Stimulated activated CD8-positive, alpha-beta memory T cell treated with anti-CD3 and anti-CD28 coated beads, Interleukin-7, amount 100 ng/mL, for 4 hours (primary cell): ENCODE results near the gene MCOLN1.

Experiments used
- DNase-seq, 2 donors: peaks; one replicate each; pipeline ENCODE4 v3.0.0-alpha.2; 2020; ENCODE audit warnings: low read depth in 2 of 2

MCOLN1 gene

GRCh38 chr19:7502552-7502951 is 19.9 kb upstream of the MCOLN1 start:
- no peak for DNase-seq

DNA sequence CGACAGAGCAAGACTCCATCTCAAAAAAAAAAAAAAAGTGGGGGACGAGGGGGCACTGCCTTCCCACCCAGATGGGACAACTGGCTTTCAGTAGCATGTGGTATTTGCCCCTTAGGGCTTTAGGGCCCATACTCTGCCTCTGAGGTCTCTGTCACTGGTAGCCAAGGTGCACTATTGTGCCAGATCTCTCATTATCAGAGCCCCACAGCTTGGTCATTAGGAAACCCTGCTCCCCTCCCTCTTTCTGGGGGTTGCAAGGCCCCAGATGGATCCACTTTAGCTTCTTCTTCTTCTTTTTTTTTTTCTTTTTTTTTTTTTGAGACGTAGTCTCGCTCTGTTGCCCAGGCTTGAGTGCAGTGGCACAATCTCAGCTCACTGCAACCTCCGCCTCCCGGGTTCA is 17.7 kb upstream of the MCOLN1 start:
- no peak for DNase-seq

DNA sequence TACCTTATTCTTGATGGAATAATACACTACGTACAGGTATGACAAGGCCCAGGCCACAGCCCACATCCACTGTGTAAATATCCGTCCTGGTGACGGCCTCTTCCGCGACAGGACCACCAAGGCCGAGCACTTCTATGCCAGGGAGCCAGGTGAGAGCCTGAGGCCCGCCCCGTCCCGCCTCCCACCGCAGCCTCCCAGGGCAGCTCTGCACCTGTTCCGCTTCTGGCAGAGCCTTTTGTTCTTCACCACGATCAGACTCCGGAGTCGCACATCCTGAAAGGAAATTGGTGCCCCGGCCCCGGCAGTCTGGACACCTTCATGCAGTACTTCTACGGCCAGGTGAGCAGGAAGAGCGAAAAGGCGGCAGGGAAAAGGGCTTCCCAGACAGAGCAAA is 17.1 kb upstream of the MCOLN1 start:
- no peak for DNase-seq

DNA sequence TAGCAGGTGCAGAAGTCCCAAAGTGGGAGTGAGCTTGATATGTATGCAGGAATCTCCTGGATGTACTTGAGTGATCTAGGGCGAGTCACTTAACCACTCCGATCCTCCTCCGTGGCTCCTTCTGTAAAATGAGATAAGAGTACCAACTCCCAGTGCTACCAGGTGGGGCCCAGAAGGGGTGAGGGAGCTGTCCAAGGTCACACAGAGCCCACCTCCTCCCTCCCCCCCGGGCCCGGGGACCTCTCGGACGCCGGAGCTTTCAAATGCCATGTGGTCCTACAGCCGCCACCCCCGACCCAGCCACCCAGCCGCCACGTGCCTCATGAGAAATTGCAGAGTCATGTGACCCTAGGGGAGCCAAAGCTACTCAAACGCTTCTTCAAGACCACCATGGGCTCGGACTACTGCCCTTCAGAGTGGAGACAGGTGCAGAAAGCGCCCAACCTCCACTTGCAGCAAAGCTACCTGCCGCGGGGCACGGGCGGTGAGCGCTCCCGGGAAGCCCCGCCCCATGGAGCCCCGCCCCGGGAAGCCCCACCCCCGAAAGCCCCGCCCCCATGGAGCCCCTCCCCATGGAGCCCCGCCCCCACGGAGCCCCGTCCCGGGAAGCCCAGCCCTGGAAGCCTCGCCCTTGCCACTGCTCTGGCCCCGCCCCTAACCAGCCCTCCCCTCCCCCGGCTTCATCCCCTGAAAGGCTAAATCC is 16.6 kb upstream of the MCOLN1 start:
- no peak for DNase-seq

GRCh38 chr19:7506385-7507328 is 15.8 kb upstream of the MCOLN1 start:
- DNase-seq, result no peak

GRCh38 chr19:7507884-7508283 is 14.5 kb upstream of the MCOLN1 start:
- no peak for DNase-seq

- no peak for DNase-seq
Observed at GRCh38 chr19:7509625-7510024, 12.8 kb upstream of the MCOLN1 start.

DNA sequence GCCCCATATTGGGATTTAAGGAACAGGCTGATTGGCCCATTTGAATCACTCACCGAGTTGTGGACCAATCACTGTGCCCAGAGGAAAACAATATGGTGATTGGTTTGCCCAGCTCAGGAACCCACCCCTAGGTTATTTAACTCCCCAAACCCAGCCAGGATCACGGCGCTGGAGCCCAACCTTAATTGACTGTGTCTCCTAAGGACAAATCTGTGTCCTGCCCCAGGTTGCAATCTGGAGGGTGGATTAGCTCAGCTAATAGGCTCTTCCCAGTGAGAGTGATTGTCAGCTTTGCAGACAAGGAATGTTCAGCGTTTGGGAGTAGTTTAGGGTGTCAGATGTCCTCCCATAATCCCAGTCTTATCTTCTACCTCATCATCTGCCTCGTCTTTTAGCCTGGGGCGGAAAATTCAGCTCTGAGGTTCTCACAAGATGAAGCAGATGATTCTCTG is 10.0 kb upstream of the MCOLN1 start:
- DNase-seq, result no peak

DNA sequence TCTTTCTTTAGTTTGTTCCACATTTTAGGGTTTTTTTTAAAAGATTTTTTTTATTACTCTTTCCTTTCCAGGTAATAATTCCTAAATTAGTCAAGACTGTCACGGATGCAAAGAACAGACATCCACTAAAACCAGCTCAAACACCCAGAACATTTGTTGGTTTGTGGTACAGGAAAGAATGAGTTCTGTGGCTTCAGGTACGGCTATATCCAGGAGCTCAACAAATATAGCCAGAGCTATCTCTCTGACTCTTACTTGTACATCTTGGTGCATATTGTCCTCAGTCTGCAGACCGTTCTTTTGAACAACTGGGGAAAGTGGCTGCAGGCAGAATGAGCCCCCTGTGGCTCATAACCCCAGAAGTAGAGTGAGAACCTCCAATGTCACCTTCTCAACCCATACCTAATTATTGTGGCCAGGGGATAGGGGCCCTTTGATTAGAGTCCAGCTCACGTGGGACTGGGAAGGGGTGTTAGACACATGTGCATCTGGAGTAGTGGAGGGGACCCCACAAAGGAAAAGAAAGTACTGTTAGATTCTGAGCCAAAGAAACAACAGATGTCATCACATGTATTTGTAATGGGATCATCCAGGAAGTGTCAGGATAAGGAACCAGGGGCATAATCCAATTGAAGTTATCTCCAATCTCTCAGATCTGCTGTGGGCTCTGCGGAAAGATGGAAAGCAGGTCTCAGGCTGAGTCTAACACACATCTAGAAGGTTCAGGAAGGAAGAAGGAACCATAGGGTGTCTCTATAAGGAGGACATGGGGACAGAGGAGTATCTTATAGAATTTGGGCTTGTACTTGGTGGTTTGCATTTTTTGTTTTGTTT is 8.4 kb upstream of the MCOLN1 start:
- DNase-seq, result no peak

- DNase-seq, result no peak
Observed at GRCh38 chr19:7515110-7515644, 7.2 kb upstream of the MCOLN1 start.

GRCh38 chr19:7515645-7516151 is 6.7 kb upstream of the MCOLN1 start, which contains the start of gene ZNF358:
Gene ZNF358 (plus strand): TSS chr19:7516103. CDS start chr19:7519243, 3,140 bp downstream.
- DNase-seq, result no peak

DNA sequence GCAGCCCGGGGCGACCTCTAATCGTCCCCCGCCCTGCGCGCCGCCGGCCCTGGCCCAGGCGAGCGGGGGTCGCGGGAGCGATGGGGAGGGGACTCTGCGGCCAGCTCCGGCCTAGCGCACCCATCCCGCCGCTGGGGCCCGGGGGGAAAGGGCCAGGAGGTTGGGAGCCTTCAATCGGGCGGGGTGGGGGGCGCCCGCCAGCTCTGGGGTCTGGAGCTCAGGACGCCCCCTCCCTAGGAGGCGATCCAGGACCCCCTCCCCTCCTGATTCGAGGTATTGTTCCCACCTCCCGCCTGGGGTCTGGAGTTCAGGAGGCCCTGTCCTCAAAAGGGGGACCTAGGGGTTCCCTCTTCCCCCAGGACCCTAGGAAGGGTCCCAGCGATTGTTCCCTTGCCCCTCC is 6.1 kb upstream of the MCOLN1 start:
- no peak for DNase-seq

- DNase-seq, result no peak
Observed at GRCh38 chr19:7516878-7517277, 5.5 kb upstream of the MCOLN1 start.

DNA sequence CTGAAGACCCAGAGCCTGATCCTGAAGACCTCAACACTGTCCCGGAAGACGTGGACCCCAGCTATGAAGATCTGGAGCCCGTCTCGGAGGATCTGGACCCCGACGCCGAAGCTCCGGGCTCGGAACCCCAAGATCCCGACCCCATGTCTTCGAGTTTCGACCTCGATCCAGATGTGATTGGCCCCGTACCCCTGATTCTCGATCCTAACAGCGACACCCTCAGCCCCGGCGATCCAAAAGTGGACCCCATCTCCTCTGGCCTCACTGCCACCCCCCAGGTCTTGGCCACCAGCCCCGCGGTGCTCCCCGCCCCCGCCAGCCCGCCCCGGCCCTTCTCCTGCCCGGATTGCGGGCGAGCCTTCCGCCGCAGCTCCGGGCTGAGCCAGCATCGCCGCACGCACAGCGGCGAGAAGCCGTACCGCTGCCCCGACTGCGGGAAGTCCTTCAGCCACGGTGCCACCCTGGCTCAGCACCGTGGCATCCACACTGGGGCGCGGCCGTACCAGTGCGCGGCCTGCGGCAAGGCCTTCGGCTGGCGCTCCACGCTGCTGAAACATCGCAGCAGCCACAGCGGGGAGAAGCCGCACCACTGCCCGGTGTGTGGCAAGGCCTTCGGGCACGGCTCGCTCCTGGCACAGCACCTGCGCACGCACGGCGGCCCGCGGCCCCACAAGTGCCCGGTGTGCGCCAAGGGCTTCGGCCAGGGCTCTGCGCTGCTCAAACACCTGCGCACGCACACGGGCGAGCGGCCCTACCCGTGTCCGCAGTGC is 2.9 kb upstream of the MCOLN1 start:
- DNase-seq, result no peak

DNA sequence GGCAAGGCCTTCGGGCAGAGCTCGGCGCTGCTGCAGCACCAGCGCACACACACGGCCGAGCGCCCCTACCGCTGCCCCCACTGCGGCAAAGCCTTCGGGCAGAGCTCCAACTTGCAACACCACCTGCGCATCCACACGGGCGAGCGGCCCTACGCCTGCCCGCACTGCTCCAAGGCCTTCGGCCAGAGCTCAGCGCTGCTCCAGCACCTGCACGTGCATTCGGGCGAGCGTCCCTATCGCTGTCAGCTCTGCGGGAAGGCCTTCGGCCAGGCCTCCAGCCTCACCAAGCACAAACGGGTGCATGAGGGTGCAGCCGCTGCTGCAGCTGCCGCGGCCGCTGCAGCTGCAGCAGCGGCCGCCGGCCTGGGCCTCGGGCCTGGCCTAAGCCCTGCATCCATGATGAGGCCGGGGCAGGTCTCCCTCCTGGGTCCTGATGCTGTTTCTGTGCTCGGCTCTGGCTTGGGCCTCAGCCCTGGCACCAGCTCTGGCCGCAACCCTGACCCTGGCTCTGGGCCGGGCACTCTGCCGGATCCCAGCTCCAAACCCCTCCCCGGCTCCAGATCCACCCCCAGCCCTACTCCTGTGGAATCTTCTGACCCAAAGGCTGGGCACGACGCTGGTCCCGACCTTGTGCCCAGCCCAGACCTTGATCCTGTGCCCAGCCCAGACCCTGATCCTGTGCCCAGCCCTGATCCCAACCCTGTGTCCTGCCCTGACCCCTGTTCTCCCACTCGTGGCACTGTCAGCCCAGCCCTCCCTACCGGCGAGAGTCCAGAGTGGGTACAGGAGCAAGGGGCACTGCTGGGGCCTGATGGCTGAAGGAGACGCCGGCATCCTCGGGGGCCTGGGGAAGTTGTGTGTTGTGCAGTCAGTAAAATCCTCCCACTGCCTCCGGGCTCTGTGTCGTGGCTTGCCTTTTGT is 2.0 kb upstream of the MCOLN1 start:
- no peak for DNase-seq

DNA sequence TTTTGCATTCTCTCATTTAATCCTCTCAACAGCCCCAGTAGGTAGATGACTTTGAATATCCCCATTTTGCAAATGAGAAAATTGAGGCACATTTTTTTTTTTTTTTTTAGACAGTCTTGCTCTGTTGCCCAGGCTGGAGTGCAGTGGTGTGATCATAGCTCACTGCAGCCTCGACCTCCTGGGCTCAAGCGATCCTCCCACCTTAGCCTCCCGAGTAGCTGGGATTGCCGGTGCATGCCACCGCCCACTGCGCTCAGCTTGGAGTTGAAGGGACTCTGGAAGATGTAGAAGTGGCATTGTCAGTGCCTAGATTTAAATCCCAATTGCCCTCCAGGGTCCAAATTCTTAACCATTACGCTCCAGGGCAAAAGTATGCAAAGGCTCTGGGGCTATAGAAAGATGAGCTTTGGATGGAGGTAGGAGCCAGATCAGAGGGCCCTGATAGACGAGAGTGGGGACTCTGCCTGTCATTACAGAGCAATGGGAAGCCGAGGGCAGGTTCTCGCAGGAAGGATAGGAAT is 813 bp upstream of the MCOLN1 start:
- no peak for DNase-seq

- DNase-seq, result no peak
Observed at GRCh38 chr19:7522923-7523667, 671 bp downstream of the MCOLN1 start.

DNA sequence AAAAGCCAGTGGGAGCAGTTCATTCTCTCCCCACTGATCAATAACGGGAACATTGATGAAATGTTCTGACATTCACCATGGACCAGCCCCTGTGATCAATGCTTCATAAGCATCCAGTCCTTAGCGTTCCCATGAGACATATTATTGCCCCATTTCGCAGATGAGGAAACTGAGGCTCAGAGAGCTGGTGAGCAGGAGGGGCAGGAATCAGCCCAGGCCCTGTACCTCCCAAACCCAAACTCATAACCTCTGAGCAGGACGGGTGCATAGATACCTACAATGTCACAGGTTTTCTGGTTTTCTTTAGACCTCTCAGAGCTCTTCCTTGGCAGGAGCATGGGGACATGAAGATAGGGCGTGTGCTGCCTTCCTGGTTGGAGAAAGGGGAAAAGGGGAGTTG is 2.1 kb downstream of the MCOLN1 start:
- DNase-seq, result no peak
